Loucy (cell line): ENCODE data around the gene ITGB8.

Experiments used
- H2AFZ ChIP-seq: fragments of 200-600 bp; sonication (generic); 2 replicates; pipeline ENCODE4 v1.6.0; 2016; ENCODE audit warnings: antibody characterized with exemption, mild to moderate bottlenecking, low read length, moderate library complexity
- H3F3A ChIP-seq: fragments of 200-600 bp; 2 replicates; pipeline ENCODE4 v1.6.0; 2016; ENCODE audit warnings: antibody characterized with exemption, low read depth, mild to moderate bottlenecking
- H3K27me3 ChIP-seq: fragments of 200-600 bp; sonication (generic); 2 replicates; pipeline ENCODE4 v1.6.1; 2014; ENCODE audit warnings: low read length, mild to moderate bottlenecking; ENCODE audit not compliant: insufficient read depth, poor library complexity, severe bottlenecking
- H3K36me3 ChIP-seq: fragments of 200-600 bp; sonication (generic); 2 replicates; pipeline ENCODE4 v1.6.1; 2016; ENCODE audit warnings: low read length; ENCODE audit not compliant: insufficient read depth
- H3K4me1 ChIP-seq: fragments of 200-600 bp; sonication (generic); 2 replicates; pipeline ENCODE4 v1.5.1; 2014; ENCODE audit warnings: low read length, mild to moderate bottlenecking; ENCODE audit not compliant: insufficient read depth, poor library complexity, severe bottlenecking
- H3K4me2 ChIP-seq: fragments of 200-600 bp; sonication (generic); 2 replicates; pipeline ENCODE4 v1.6.0; 2014; ENCODE audit warnings: antibody characterized with exemption, low read length, low read depth, mild to moderate bottlenecking; ENCODE audit not compliant: poor library complexity, severe bottlenecking
- H3K4me3 ChIP-seq: fragments of 200-600 bp; sonication (generic); 2 replicates; pipeline ENCODE4 v1.5.1; 2014; ENCODE audit warnings: low read length, mild to moderate bottlenecking, mixed read lengths; ENCODE audit not compliant: poor library complexity, severe bottlenecking
- H3K79me2 ChIP-seq: fragments of 200-600 bp; sonication (generic); 2 replicates; pipeline ENCODE4 v1.6.1; 2014; ENCODE audit warnings: low read length; ENCODE audit not compliant: insufficient read depth
- H3K9ac ChIP-seq: fragments of 200-600 bp; sonication (generic); 2 replicates; pipeline ENCODE4 v1.6.0; 2014; ENCODE audit warnings: mild to moderate bottlenecking, low read depth, low read length, moderate library complexity; ENCODE audit not compliant: poor library complexity, severe bottlenecking
- H3K9me2 ChIP-seq: fragments of 200-600 bp; sonication (generic); replicated peaks from 2 replicates; pipeline ENCODE4 v1.6.1; 2016; ENCODE audit warnings: low read depth, low read length, mixed read lengths
- H3K9me3 ChIP-seq: fragments of 200-600 bp; sonication (generic); 2 replicates; pipeline ENCODE4 v1.6.1; 2014; ENCODE audit warnings: mild to moderate bottlenecking, antibody characterized with exemption, low read length, low read depth; ENCODE audit not compliant: insufficient read depth
- H4K20me1 ChIP-seq: fragments of 200-600 bp; sonication (generic); 2 replicates; pipeline ENCODE4 v1.6.0; 2014; ENCODE audit warnings: antibody characterized with exemption, low read length, mild to moderate bottlenecking; ENCODE audit not compliant: insufficient read depth, poor library complexity, severe bottlenecking
- CTCF ChIP-seq: fragments of 200-600 bp; sonication (generic); conservative IDR thresholded peaks from 2 replicates; pipeline ENCODE4 v1.5.1; 2014; ENCODE audit warnings: mild to moderate bottlenecking, antibody characterized with exemption, low read length
- EZH2phosphoT487 ChIP-seq: fragments of 200-600 bp; IDR thresholded peaks from 2 replicates; pipeline ENCODE4 v1.6.1; 2018; ENCODE audit warnings: antibody characterized with exemption, mild to moderate bottlenecking, moderate library complexity, borderline replicate concordance

Gene ITGB8

GRCh38 chr7:20320322-20320721, 10.4 kb upstream of the ITGB8 start:
- Histone ChIP-seq H4K20me1 (no peaks in the 10 kb centered on the region), H3F3A (no peaks in the 10 kb centered on the region), H3K4me2 (no peak overlapping the region), H3K9ac (no peak overlapping the region), H3K36me3 (no peaks in the 10 kb centered on the region), H3K9me2 (no peaks in the 10 kb centered on the region), H3K9me3 (no peaks in the 10 kb centered on the region), H3K79me2 (no peaks in the 10 kb centered on the region), H3K27me3 (no peaks in the 10 kb centered on the region), H3K4me3 (no peak overlapping the region), H3K4me1 (peaks cover 39% of the 10 kb centered on the region), H2AFZ (no peak overlapping the region)
- TF ChIP-seq EZH2phosphoT487 (no peak), CTCF (no peak)

- Histone ChIP-seq H3K36me3 (no peaks in the 10 kb centered on the region), H3K79me2 (no peaks in the 10 kb centered on the region), H3F3A (no peaks in the 10 kb centered on the region), H3K4me1 (peaks cover 39% of the 10 kb centered on the region), H3K9ac (no peak overlapping the region), H4K20me1 (no peaks in the 10 kb centered on the region), H3K4me3 (no peak overlapping the region), H3K9me3 (no peaks in the 10 kb centered on the region), H2AFZ (no peak overlapping the region), H3K4me2 (no peak overlapping the region), H3K27me3 (no peaks in the 10 kb centered on the region), H3K9me2 (no peaks in the 10 kb centered on the region)
- TF ChIP-seq CTCF (no peak), EZH2phosphoT487 (no peak)
These were observed 9.9 kb upstream of the ITGB8 start for GRCh38 chr7:20320786-20321185.

- Histone ChIP-seq H2AFZ (no peak overlapping the region), H4K20me1 (no peaks in the 10 kb centered on the region), H3K4me3 (no peak overlapping the region), H3F3A (no peaks in the 10 kb centered on the region), H3K79me2 (no peaks in the 10 kb centered on the region), H3K9me3 (no peaks in the 10 kb centered on the region), H3K36me3 (no peaks in the 10 kb centered on the region), H3K9me2 (no peaks in the 10 kb centered on the region), H3K27me3 (no peaks in the 10 kb centered on the region), H3K4me2 (no peak overlapping the region), H3K4me1 (peaks cover 23% of the 10 kb centered on the region), H3K9ac (no peak overlapping the region)
- TF ChIP-seq EZH2phosphoT487 = no peak
These were observed 7.1 kb upstream of the ITGB8 start for GRCh38 chr7:20323595-20323994.

- H3K27me3 ChIP-seq = no peaks in the 10 kb centered on the region
- no peak for TF ChIP-seq CTCF
- no peak for TF ChIP-seq EZH2phosphoT487
- H2AFZ ChIP-seq = no peak overlapping the region
- H3K4me2 ChIP-seq = no peak overlapping the region
- no peaks in the 10 kb centered on the region for H4K20me1 ChIP-seq
- H3F3A ChIP-seq = no peaks in the 10 kb centered on the region
- peaks cover 13% of the 10 kb centered on the region for H3K4me1 ChIP-seq
- H3K9me2 ChIP-seq = no peaks in the 10 kb centered on the region
- H3K36me3 ChIP-seq = no peaks in the 10 kb centered on the region
- no peak overlapping the region for H3K4me3 ChIP-seq
- no peaks in the 10 kb centered on the region for H3K9me3 ChIP-seq
- H3K9ac ChIP-seq = no peak overlapping the region
- H3K79me2 ChIP-seq = no peaks in the 10 kb centered on the region
These were observed 4.4 kb upstream of the ITGB8 start for GRCh38 chr7:20326342-20326741.
